Measurements from ENCODE around the gene PRKD1.
"Not testable (repeated sequence)": the region's sequence is repeated elsewhere in the genome, so short reads cannot be mapped to it uniquely, and the experiment has no call there.

Gene PRKD1

GRCh38 chr14:29743531-29743930 lies 184.1 kb downstream of the PRKD1 start:
- H3K27ac ChIP-seq (ENCODE audit: low read length), result no peak overlapping the region

GRCh38 chr14:29741909-29742401 lies 185.7 kb downstream of the PRKD1 start:
- no peak overlapping the region for H3K27ac ChIP-seq (ENCODE audit: low read length)
- H3K9me3 ChIP-seq (ENCODE audit: control insufficient read depth in 2 of 2, low read length in 2 of 2), result no peaks in the 10 kb centered on the region

More at GRCh38 chr14:29743531-29743930, 184.1 kb downstream of the PRKD1 start:
- H3K9me3 ChIP-seq (ENCODE audit: control insufficient read depth in 2 of 2, low read length in 2 of 2), result no peaks in the 10 kb centered on the region
- no peaks in the 10 kb centered on the region for H3K27me3 ChIP-seq (ENCODE audit: control insufficient read depth in 1 of 2, insufficient read depth in 2 of 2, low read length in 2 of 2)
- H3K36me3 ChIP-seq (ENCODE audit: control insufficient read depth in 2 of 2, insufficient read depth in 2 of 2, low read length in 2 of 2), result no peaks in the 10 kb centered on the region
- H3K4me3 ChIP-seq (ENCODE audit: low read length in 2 of 2), result no peak overlapping the region
- no peaks in the 10 kb centered on the region for H3K4me1 ChIP-seq (ENCODE audit: control insufficient read depth, insufficient read depth, low read length)
- H3K9ac ChIP-seq (ENCODE audit: low read length in 2 of 2), result no peak overlapping the region

DNA sequence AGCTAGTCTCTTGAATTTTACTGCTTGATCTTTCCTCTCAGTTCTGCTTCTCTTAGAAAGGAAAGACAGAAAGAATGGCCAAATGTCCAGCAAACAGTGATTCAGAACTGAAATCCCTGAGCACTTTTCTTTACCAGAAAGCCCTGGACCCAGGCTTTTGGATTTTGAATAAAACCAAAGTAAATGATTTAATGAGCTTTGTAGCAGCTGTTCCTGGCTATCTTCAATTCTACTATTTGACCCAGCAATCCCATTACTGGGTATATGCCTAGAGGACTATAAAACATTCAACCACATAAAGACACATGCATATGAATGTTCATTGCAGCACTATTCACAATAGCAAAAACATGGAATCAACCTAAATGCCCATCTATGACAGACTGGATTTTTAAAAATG lies 187.2 kb downstream of the PRKD1 start:
- H3K4me3 ChIP-seq (ENCODE audit: low read length in 2 of 2), result no peak overlapping the region
- no peaks in the 10 kb centered on the region for H3K4me1 ChIP-seq (ENCODE audit: control insufficient read depth, insufficient read depth, low read length)
- no peaks in the 10 kb centered on the region for H3K36me3 ChIP-seq (ENCODE audit: control insufficient read depth in 2 of 2, insufficient read depth in 2 of 2, low read length in 2 of 2)
- H3K9ac ChIP-seq (ENCODE audit: low read length in 2 of 2), result no peak overlapping the region
- H3K27me3 ChIP-seq (ENCODE audit: control insufficient read depth in 1 of 2, insufficient read depth in 2 of 2, low read length in 2 of 2), result no peaks in the 10 kb centered on the region
- no peaks in the 10 kb centered on the region for H3K9me3 ChIP-seq (ENCODE audit: control insufficient read depth in 2 of 2, low read length in 2 of 2)
- no peak overlapping the region for H3K27ac ChIP-seq (ENCODE audit: low read length)

More at GRCh38 chr14:29741909-29742401, 185.7 kb downstream of the PRKD1 start:
- no peaks in the 10 kb centered on the region for H3K4me1 ChIP-seq (ENCODE audit: control insufficient read depth, insufficient read depth, low read length)
- no peak overlapping the region for H3K9ac ChIP-seq (ENCODE audit: low read length in 2 of 2)
- no peak overlapping the region for H3K4me3 ChIP-seq (ENCODE audit: low read length in 2 of 2)
- no peaks in the 10 kb centered on the region for H3K36me3 ChIP-seq (ENCODE audit: control insufficient read depth in 2 of 2, insufficient read depth in 2 of 2, low read length in 2 of 2)
- no peaks in the 10 kb centered on the region for H3K27me3 ChIP-seq (ENCODE audit: control insufficient read depth in 1 of 2, insufficient read depth in 2 of 2, low read length in 2 of 2)

DNA sequence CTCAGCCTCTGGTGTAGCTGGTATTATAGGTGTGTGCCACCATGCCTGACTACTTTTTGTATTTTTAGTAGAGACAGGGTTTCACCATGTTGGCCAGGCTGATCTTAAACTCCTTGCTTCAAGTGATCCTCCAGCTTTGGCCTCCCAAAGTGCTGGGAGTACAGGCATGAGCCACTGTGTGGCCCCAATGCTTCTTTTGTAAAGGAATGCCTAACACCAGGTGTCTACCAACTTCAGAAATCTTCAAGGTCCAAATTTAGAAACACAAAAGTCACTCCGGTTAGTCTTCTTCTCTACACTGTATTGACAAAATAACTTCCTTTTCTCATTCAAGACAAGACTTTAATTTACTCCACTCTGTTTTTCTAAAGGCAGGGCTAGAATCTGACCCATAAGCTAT lies 188.7 kb downstream of the PRKD1 start:
- Histone ChIP-seq H3K36me3 (ENCODE audit: control insufficient read depth in 2 of 2, insufficient read depth in 2 of 2, low read length in 2 of 2) (no peaks in the 10 kb centered on the region), H3K4me1 (ENCODE audit: control insufficient read depth, insufficient read depth, low read length) (no peaks in the 10 kb centered on the region), H3K9ac (ENCODE audit: low read length in 2 of 2) (no peak overlapping the region), H3K4me3 (ENCODE audit: low read length in 2 of 2) (no peak overlapping the region), H3K27me3 (ENCODE audit: control insufficient read depth in 1 of 2, insufficient read depth in 2 of 2, low read length in 2 of 2) (no peaks in the 10 kb centered on the region), H3K9me3 (ENCODE audit: control insufficient read depth in 2 of 2, low read length in 2 of 2) (no peaks in the 10 kb centered on the region), H3K27ac (ENCODE audit: low read length) (no peak overlapping the region)

- H3K4me3 ChIP-seq (ENCODE audit: low read length in 2 of 2), result no peak overlapping the region
These were observed 189.6 kb downstream of the PRKD1 start for GRCh38 chr14:29738056-29738455.

GRCh38 chr14:29735459-29735858 lies 192.2 kb downstream of the PRKD1 start:
- H3K9me3 ChIP-seq (ENCODE audit: control insufficient read depth in 2 of 2, low read length in 2 of 2), result no peaks in the 10 kb centered on the region

More at GRCh38 chr14:29738056-29738455, 189.6 kb downstream of the PRKD1 start:
- Histone ChIP-seq H3K27me3 (ENCODE audit: control insufficient read depth in 1 of 2, insufficient read depth in 2 of 2, low read length in 2 of 2) (no peaks in the 10 kb centered on the region), H3K4me1 (ENCODE audit: control insufficient read depth, insufficient read depth, low read length) (no peaks in the 10 kb centered on the region), H3K36me3 (ENCODE audit: control insufficient read depth in 2 of 2, insufficient read depth in 2 of 2, low read length in 2 of 2) (no peaks in the 10 kb centered on the region), H3K9me3 (ENCODE audit: control insufficient read depth in 2 of 2, low read length in 2 of 2) (no peaks in the 10 kb centered on the region), H3K27ac (ENCODE audit: low read length) (no peak overlapping the region), H3K9ac (ENCODE audit: low read length in 2 of 2) (no peak overlapping the region)

GRCh38 chr14:29734732-29735131 lies 192.9 kb downstream of the PRKD1 start:
- Histone ChIP-seq H3K36me3 (ENCODE audit: control insufficient read depth in 2 of 2, insufficient read depth in 2 of 2, low read length in 2 of 2) (no peaks in the 10 kb centered on the region), H3K4me1 (ENCODE audit: control insufficient read depth, insufficient read depth, low read length) (no peaks in the 10 kb centered on the region), H3K27me3 (ENCODE audit: control insufficient read depth in 1 of 2, insufficient read depth in 2 of 2, low read length in 2 of 2) (no peaks in the 10 kb centered on the region), H3K27ac (ENCODE audit: low read length) (no peak overlapping the region), H3K9ac (ENCODE audit: low read length in 2 of 2) (no peak overlapping the region), H3K9me3 (ENCODE audit: control insufficient read depth in 2 of 2, low read length in 2 of 2) (no peaks in the 10 kb centered on the region), H3K4me3 (ENCODE audit: low read length in 2 of 2) (no peak overlapping the region)

More at GRCh38 chr14:29735459-29735858, 192.2 kb downstream of the PRKD1 start:
- Histone ChIP-seq H3K9ac (ENCODE audit: low read length in 2 of 2) (no peak overlapping the region), H3K4me1 (ENCODE audit: control insufficient read depth, insufficient read depth, low read length) (no peaks in the 10 kb centered on the region), H3K36me3 (ENCODE audit: control insufficient read depth in 2 of 2, insufficient read depth in 2 of 2, low read length in 2 of 2) (no peaks in the 10 kb centered on the region), H3K27ac (ENCODE audit: low read length) (no peak overlapping the region), H3K27me3 (ENCODE audit: control insufficient read depth in 1 of 2, insufficient read depth in 2 of 2, low read length in 2 of 2) (no peaks in the 10 kb centered on the region), H3K4me3 (ENCODE audit: low read length in 2 of 2) (no peak overlapping the region)

GRCh38 chr14:29726560-29727331 lies 200.9 kb downstream of the PRKD1 start:
- not testable (repeated sequence) for H3K4me1 ChIP-seq (ENCODE audit: control insufficient read depth, insufficient read depth, low read length); H3K27ac ChIP-seq (ENCODE audit: low read length); H3K27me3 ChIP-seq (ENCODE audit: control insufficient read depth in 1 of 2, insufficient read depth in 2 of 2, low read length in 2 of 2); H3K36me3 ChIP-seq (ENCODE audit: control insufficient read depth in 2 of 2, insufficient read depth in 2 of 2, low read length in 2 of 2); H3K4me3 ChIP-seq (ENCODE audit: low read length in 2 of 2); H3K9ac ChIP-seq (ENCODE audit: low read length in 2 of 2); H3K9me3 ChIP-seq (ENCODE audit: control insufficient read depth in 2 of 2, low read length in 2 of 2)

DNA sequence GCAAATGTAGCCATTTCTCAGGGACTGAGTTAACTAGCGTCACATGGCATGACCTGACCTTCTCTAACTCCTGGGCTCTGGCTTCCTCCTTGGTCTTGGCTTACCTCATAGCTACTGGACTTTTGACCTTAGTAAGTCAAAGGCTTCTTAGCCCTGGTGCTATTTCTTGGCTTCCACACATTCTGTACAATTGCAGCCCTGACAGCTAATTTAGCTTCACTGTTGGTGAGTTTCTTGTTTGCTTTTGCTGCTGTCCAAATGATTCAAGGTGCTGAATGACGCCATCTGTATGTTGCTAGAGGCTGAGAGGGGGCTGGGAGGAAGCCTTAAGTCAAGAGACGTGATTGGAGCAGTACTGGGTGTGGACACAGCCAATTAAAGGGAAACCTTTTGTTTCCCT lies 202.7 kb downstream of the PRKD1 start:
- H3K27ac ChIP-seq (ENCODE audit: low read length), result no peak overlapping the region
- no peak overlapping the region for H3K4me3 ChIP-seq (ENCODE audit: low read length in 2 of 2)
- no peaks in the 10 kb centered on the region for H3K27me3 ChIP-seq (ENCODE audit: control insufficient read depth in 1 of 2, insufficient read depth in 2 of 2, low read length in 2 of 2)
- no peak overlapping the region for H3K9ac ChIP-seq (ENCODE audit: low read length in 2 of 2)
- no peaks in the 10 kb centered on the region for H3K36me3 ChIP-seq (ENCODE audit: control insufficient read depth in 2 of 2, insufficient read depth in 2 of 2, low read length in 2 of 2)
- no peaks in the 10 kb centered on the region for H3K9me3 ChIP-seq (ENCODE audit: control insufficient read depth in 2 of 2, low read length in 2 of 2)
- H3K4me1 ChIP-seq (ENCODE audit: control insufficient read depth, insufficient read depth, low read length), result no peaks in the 10 kb centered on the region

DNA sequence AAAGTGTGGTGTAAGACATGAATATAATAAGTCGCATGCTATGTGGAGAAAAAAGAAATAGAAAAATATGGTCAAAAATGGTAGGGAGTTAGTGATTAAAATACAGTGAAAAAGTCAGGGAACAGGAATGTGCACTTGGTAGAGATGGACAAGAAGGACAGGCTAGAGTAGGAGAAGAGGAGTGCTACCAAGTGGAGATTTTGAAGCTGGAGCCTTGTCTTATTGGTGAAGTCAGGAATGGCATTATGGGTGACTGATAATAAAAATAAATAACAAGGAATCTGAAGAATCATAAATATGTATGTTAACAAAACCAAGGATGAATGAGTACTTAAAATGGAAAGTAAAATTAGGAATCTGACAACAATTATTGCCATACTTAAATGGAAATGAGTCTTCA lies 204.8 kb downstream of the PRKD1 start:
- no peak overlapping the region for H3K9ac ChIP-seq (ENCODE audit: low read length in 2 of 2)
- no peaks in the 10 kb centered on the region for H3K36me3 ChIP-seq (ENCODE audit: control insufficient read depth in 2 of 2, insufficient read depth in 2 of 2, low read length in 2 of 2)
- H3K27me3 ChIP-seq (ENCODE audit: control insufficient read depth in 1 of 2, insufficient read depth in 2 of 2, low read length in 2 of 2), result no peaks in the 10 kb centered on the region
- H3K27ac ChIP-seq (ENCODE audit: low read length), result no peak overlapping the region
- H3K4me1 ChIP-seq (ENCODE audit: control insufficient read depth, insufficient read depth, low read length), result no peaks in the 10 kb centered on the region
- no peaks in the 10 kb centered on the region for H3K9me3 ChIP-seq (ENCODE audit: control insufficient read depth in 2 of 2, low read length in 2 of 2)
- H3K4me3 ChIP-seq (ENCODE audit: low read length in 2 of 2), result no peak overlapping the region

DNA sequence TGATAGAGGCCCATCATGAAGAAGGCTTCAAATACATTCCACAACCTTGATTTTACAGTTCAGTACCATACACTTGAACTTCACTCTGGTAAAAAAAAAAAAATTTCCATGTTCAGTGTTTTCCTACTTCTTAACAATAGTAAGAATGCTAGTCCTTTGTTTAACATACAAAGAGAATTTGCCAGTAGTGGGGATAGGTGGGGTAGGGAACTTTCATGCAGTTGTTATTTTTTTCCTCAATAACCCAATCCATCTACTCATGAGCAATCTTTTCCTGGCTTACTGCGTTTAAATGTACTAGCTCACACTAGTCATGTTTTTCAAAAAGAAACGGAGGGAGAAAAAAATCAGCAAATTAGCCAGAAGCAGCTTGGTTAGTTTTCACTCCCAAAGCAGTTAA lies 206.1 kb downstream of the PRKD1 start:
- no peak overlapping the region for H3K9ac ChIP-seq (ENCODE audit: low read length in 2 of 2)
- no peaks in the 10 kb centered on the region for H3K27me3 ChIP-seq (ENCODE audit: control insufficient read depth in 1 of 2, insufficient read depth in 2 of 2, low read length in 2 of 2)
- H3K9me3 ChIP-seq (ENCODE audit: control insufficient read depth in 2 of 2, low read length in 2 of 2), result no peaks in the 10 kb centered on the region
- no peaks in the 10 kb centered on the region for H3K36me3 ChIP-seq (ENCODE audit: control insufficient read depth in 2 of 2, insufficient read depth in 2 of 2, low read length in 2 of 2)
- H3K27ac ChIP-seq (ENCODE audit: low read length), result no peak overlapping the region
- H3K4me3 ChIP-seq (ENCODE audit: low read length in 2 of 2), result no peak overlapping the region
- no peaks in the 10 kb centered on the region for H3K4me1 ChIP-seq (ENCODE audit: control insufficient read depth, insufficient read depth, low read length)

All from stomach smooth muscle (tissue), 2 donors.